H1 (cell line): Measurements from ENCODE around the gene AANAT. TPM values are rescaled to one million over a fixed set of nuclear protein-coding genes. Genes with fewer than 3 reads are reported as not detected.

ENCODE experiments used
- CTCF ChIA-PET: fragments of 300-600 bp; sonication (Branson Sonifier 250); formaldehyde crosslinking; loops from one replicate; lab custom pipeline; 2021; ENCODE audit not compliant: partially characterized antibody; lab: Charles Lee
- POLR2A ChIA-PET: fragments of 300-600 bp; sonication (Branson Sonifier 250); formaldehyde crosslinking; loops from one replicate; lab custom pipeline; 2021; ENCODE audit warnings: inconsistent platforms; ENCODE audit not compliant: partially characterized antibody; lab: Charles Lee
- DNase-seq, 2 experiments: peaks; one replicate each; pipeline versions ENCODE4 v3.0.0 to v3.0.0-alpha.2; 2010 to 2022; ENCODE audit warnings: low spot score in 2 of 2, low read depth in 1 of 2, mixed read lengths in 1 of 2
- FAIRE-seq: peaks from 2 replicates; lab custom pipeline; 2011; peaks lifted over from hg19 to GRCh38; lab: Jason Lieb, UNC
- H2AFZ ChIP-seq: 2 replicates; pipeline ENCODE4 v1.8.1; 2012; ENCODE audit warnings: low read length, inconsistent platforms
- H2AK5ac ChIP-seq: 2 replicates; pipeline ENCODE4 v1.6.1; 2013; ENCODE audit warnings: low read depth, low read length
- H2BK120ac ChIP-seq: replicated peaks from 2 replicates; pipeline ENCODE3; 2013; ENCODE audit warnings: low read depth, low read length, inconsistent platforms
- H2BK12ac ChIP-seq: 2 replicates; pipeline ENCODE4 v1.6.1; 2013; ENCODE audit warnings: low read depth, low read length
- H2BK15ac ChIP-seq: 2 replicates; pipeline ENCODE4 v1.6.1; 2013; ENCODE audit warnings: low read length
- H2BK20ac ChIP-seq: 2 replicates; pipeline ENCODE4 v1.6.1; 2013; ENCODE audit warnings: low read length
- H2BK5ac ChIP-seq: 2 replicates; pipeline ENCODE4 v1.6.1; 2013; ENCODE audit warnings: low read depth, low read length
- H3K14ac ChIP-seq: 2 replicates; pipeline ENCODE4 v1.6.1; 2013; ENCODE audit warnings: inconsistent platforms; ENCODE audit not compliant: insufficient read length
- H3K18ac ChIP-seq: 2 replicates; pipeline ENCODE4 v1.6.1; 2013; ENCODE audit warnings: low read length; ENCODE audit errors: extremely low read depth
- H3K23ac ChIP-seq: 2 replicates; pipeline ENCODE4 v1.6.1; 2013; ENCODE audit warnings: inconsistent platforms; ENCODE audit not compliant: insufficient read length
- H3K23me2 ChIP-seq: 2 replicates; pipeline ENCODE4 v1.6.1; 2013; ENCODE audit warnings: low read depth, low read length
- H3K27ac ChIP-seq: 2 replicates; pipeline ENCODE4 v1.6.1; 2011; ENCODE audit warnings: low read depth, low read length, inconsistent platforms
- H3K27me3 ChIP-seq, 4 experiments: replicated peaks in 1 of 4; 1 replicate in 1 of 4; 2 replicates in 3 of 4; pipeline versions ENCODE4 v1.6.1 to v1.8.1; 2011 to 2013; ENCODE audit warnings: low read length in 3 of 4, mild to moderate bottlenecking in 3 of 4, inconsistent platforms in 2 of 4, mixed read lengths in 2 of 4, moderate library complexity in 1 of 4; ENCODE audit not compliant: control insufficient read depth in 3 of 4, insufficient read depth in 3 of 4; ENCODE audit errors: extremely low read depth in 1 of 4
- H3K36me3 ChIP-seq, 4 experiments: 2 replicates each; pipeline versions ENCODE4 v1.6.1 to v1.8.1; 2011 to 2013; ENCODE audit warnings: mild to moderate bottlenecking in 4 of 4, low read length in 3 of 4, moderate library complexity in 2 of 4, control low read depth in 1 of 4, inconsistent platforms in 1 of 4; ENCODE audit not compliant: insufficient read depth in 4 of 4, control insufficient read depth in 2 of 4
- H3K4ac ChIP-seq: replicated peaks from 2 replicates; pipeline ENCODE3; 2013; ENCODE audit warnings: low read length, low read depth, mixed read lengths, inconsistent platforms; ENCODE audit not compliant: insufficient read length
- H3K4me1 ChIP-seq, 4 experiments: replicated peaks in 1 of 4; 1 replicate in 1 of 4; 2 replicates in 3 of 4; pipeline versions ENCODE4 v1.6.1 to v1.8.1; 2011 to 2013; ENCODE audit warnings: low read length in 3 of 4, inconsistent platforms in 2 of 4, mixed read lengths in 1 of 4; ENCODE audit not compliant: insufficient read depth in 4 of 4, control insufficient read depth in 3 of 4
- H3K4me2 ChIP-seq, 2 experiments: 2 replicates each; pipeline versions ENCODE4 v1.6.1 to v1.8.1; 2011 to 2013; ENCODE audit warnings: low read depth in 2 of 2, low read length in 2 of 2, control low read depth in 1 of 2, inconsistent platforms in 1 of 2, mild to moderate bottlenecking in 1 of 2; ENCODE audit not compliant: insufficient read depth in 1 of 2
- H3K4me3 ChIP-seq, 4 experiments: fragments of 200-600, 300-600 bp in 1 of 4; sonication (generic), shearing (Covaris generic), sonication (Bioruptor Twin) in 1 of 4; 2 replicates each; pipeline versions ENCODE4 v1.5.1 to v1.8.1; 2011 to 2016; ENCODE audit warnings: low read length in 4 of 4, low read depth in 3 of 4, control low read depth in 2 of 4, inconsistent platforms in 2 of 4, mild to moderate bottlenecking in 2 of 4, mixed read lengths in 1 of 4, moderate library complexity in 1 of 4; ENCODE audit not compliant: insufficient read depth in 2 of 4; ENCODE audit errors: extremely low read depth in 1 of 4
- H3K56ac ChIP-seq: replicated peaks from 2 replicates; pipeline ENCODE3; 2013; ENCODE audit warnings: low read depth, mild to moderate bottlenecking, mixed read lengths, low read length, inconsistent platforms; ENCODE audit not compliant: insufficient read length
- H3K79me1 ChIP-seq: 2 replicates; pipeline ENCODE4 v1.6.1; 2013; ENCODE audit warnings: low read depth, low read length, control low read depth
- H3K79me2 ChIP-seq, 2 experiments: 2 replicates each; pipeline versions ENCODE4 v1.6.1 to v1.8.1; 2012 to 2013; ENCODE audit warnings: low read length in 2 of 2, mild to moderate bottlenecking in 2 of 2, inconsistent platforms in 1 of 2; ENCODE audit not compliant: insufficient read depth in 2 of 2, control insufficient read depth in 1 of 2
- H3K9ac ChIP-seq, 4 experiments: replicated peaks in 1 of 4; 1 replicate in 1 of 4; 2 replicates in 3 of 4; pipeline versions ENCODE4 v1.6.1 to v1.8.1; 2011 to 2013; ENCODE audit warnings: low read depth in 3 of 4, low read length in 3 of 4, control low read depth in 2 of 4, mild to moderate bottlenecking in 2 of 4, moderate library complexity in 2 of 4, inconsistent platforms in 1 of 4; ENCODE audit errors: extremely low read depth in 1 of 4
- H3K9me3 ChIP-seq, 2 experiments: 2 replicates each; pipeline versions ENCODE4 v1.6.1 to v1.8.1; 2012 to 2013; ENCODE audit warnings: mild to moderate bottlenecking in 2 of 2, moderate library complexity in 2 of 2, control low read depth in 1 of 2, inconsistent platforms in 1 of 2, low read depth in 1 of 2, low read length in 1 of 2, mixed read lengths in 1 of 2; ENCODE audit not compliant: insufficient read depth in 2 of 2
- H4K20me1 ChIP-seq, 2 experiments: replicated peaks in 1 of 2; 2 replicates each; pipeline versions ENCODE3 to v1.8.1; 2011 to 2013; ENCODE audit warnings: inconsistent platforms in 2 of 2, low read length in 2 of 2, mild to moderate bottlenecking in 1 of 2; ENCODE audit not compliant: insufficient read depth in 2 of 2, control insufficient read depth in 1 of 2
- H4K5ac ChIP-seq: 2 replicates; pipeline ENCODE4 v1.6.1; 2013; ENCODE audit warnings: low read length, low read depth, mixed read lengths, inconsistent platforms; ENCODE audit not compliant: insufficient read length
- H4K8ac ChIP-seq: 2 replicates; pipeline ENCODE4 v1.8.0; 2013; ENCODE audit warnings: mild to moderate bottlenecking, moderate library complexity, low read length, inconsistent platforms; ENCODE audit not compliant: insufficient read depth; ENCODE audit errors: extremely low read depth
- H4K91ac ChIP-seq: replicated peaks from 2 replicates; pipeline ENCODE3; 2013; ENCODE audit warnings: low read length, mixed read lengths, inconsistent platforms; ENCODE audit not compliant: insufficient read length
- CEBPB ChIP-seq: IDR thresholded peaks from 2 replicates; pipeline ENCODE4 v1.6.1; 2012; ENCODE audit warnings: low read depth, low read length
- CHD1 ChIP-seq: IDR thresholded peaks from 2 replicates; pipeline ENCODE4 v1.6.1; 2012; ENCODE audit warnings: low read depth, low read length, improper control_type of control experiment
- CHD2 ChIP-seq: IDR thresholded peaks from 2 replicates; pipeline ENCODE4 v1.6.1; 2012; ENCODE audit warnings: low read length, improper control_type of control experiment
- CTCF ChIP-seq, 3 experiments: IDR thresholded peaks; 1 replicate in 2 of 3; 2 replicates in 1 of 3; pipeline versions ENCODE4 v1.5.1 to v1.6.1; 2011; ENCODE audit warnings: low read length in 3 of 3, mild to moderate bottlenecking in 3 of 3, inconsistent platforms in 2 of 3, low read depth in 1 of 3, moderate library complexity in 1 of 3; ENCODE audit not compliant: insufficient read depth in 1 of 3; ENCODE audit errors: control extremely low read depth in 1 of 3
- JUN ChIP-seq: IDR thresholded peaks from 2 replicates; pipeline ENCODE4 v1.6.1; 2011; ENCODE audit warnings: low read depth, mild to moderate bottlenecking, improper control_type of control experiment, low read length
- KDM4A ChIP-seq: IDR thresholded peaks from one replicate; pipeline ENCODE4 v1.7.1; 2012; ENCODE audit warnings: low read depth, mild to moderate bottlenecking, moderate library complexity, low read length, inconsistent platforms; ENCODE audit not compliant: severe bottlenecking
- POLR2AphosphoS5 ChIP-seq: IDR thresholded peaks from 2 replicates; pipeline ENCODE4 v1.6.1; 2011; ENCODE audit warnings: low read depth, low read length
- RBBP5 ChIP-seq: IDR thresholded peaks from 2 replicates; pipeline ENCODE4 v1.7.1; 2012; ENCODE audit warnings: low read depth, mild to moderate bottlenecking, inconsistent platforms, low read length, moderate library complexity, borderline replicate concordance
- SP1 ChIP-seq: IDR thresholded peaks from 2 replicates; pipeline ENCODE4 v1.6.1; 2011; ENCODE audit warnings: low read depth, low read length
- SP2 ChIP-seq: IDR thresholded peaks from 2 replicates; pipeline ENCODE4 v1.6.1; 2012; ENCODE audit warnings: mild to moderate bottlenecking, low read length, inconsistent platforms
- TAF7 ChIP-seq: optimal IDR thresholded peaks from 2 replicates; pipeline ENCODE3; 2011; ENCODE audit warnings: low read depth, mild to moderate bottlenecking, inconsistent platforms, low read length, moderate library complexity, borderline replicate concordance
- TBP ChIP-seq: IDR thresholded peaks from 2 replicates; pipeline ENCODE4 v1.6.1; 2011; ENCODE audit warnings: low read depth, low read length, improper control_type of control experiment
- YY1 ChIP-seq: IDR thresholded peaks from 2 replicates; pipeline ENCODE4 v1.6.1; 2011; ENCODE audit warnings: low read depth, mild to moderate bottlenecking, low read length
- ZNF274 ChIP-seq: IDR thresholded peaks from 2 replicates; pipeline ENCODE4 v1.7.0; 2012; ENCODE audit warnings: low read length, borderline replicate concordance; ENCODE audit errors: extremely low read depth
- WGBS, 2 experiments: shearing (Covaris generic) in 1 of 2; methylation state at CpG; one replicate each; pipeline versions ENCODE4 v1.1.6 to v1.1.7; 2013 to 2015; ENCODE audit warnings: low lambda C conversion rate in 2 of 2, mixed read lengths in 2 of 2, inconsistent platforms in 1 of 2, low coverage in 1 of 2, missing lambda C conversion rate in 1 of 2; ENCODE audit not compliant: insufficient replicate concordance in 2 of 2, insufficient coverage in 1 of 2, insufficient read length in 1 of 2; ENCODE audit errors: extremely low coverage in 1 of 2, missing lambda C conversion rate in 1 of 2; 5-methylcytosine and 5-hydroxymethylcytosine counted together
- polyA plus RNA-seq, 7 experiments: library from polyadenylated mRNA; depleted of rRNA in 3 of 7; stranded (reverse) in 5 of 7; unstranded in 2 of 7; fragments of >200 nt in 5 of 7; fragments of 200-250 nt in 2 of 7; gene quantifications; 1 replicate in 5 of 7; 2 replicates in 1 of 7; 4 replicates in 1 of 7; pipeline versions ENCODE4 v1.2.1 to v1.2.3, GENCODE V29; 2011 to 2013; ENCODE audit warnings: missing spikeins in 2 of 7, mixed read lengths in 2 of 7
- total RNA-seq: library from RNA; stranded (reverse); fragmentation: NEBNext Ultra II Directional; extraction: Animal tissue kit (Norgen Biotek cat#: 25700); gene quantifications from 2 replicates; pipeline ENCODE4 v1.2.1, GENCODE V29; 2021

AANAT gene
- total and polyA plus RNA-seq, 2 of the 8 experiments (the other 6 are each of a cell fraction or from before 2014, with no cell fraction given) = 0.53 TPM; not detected in 1

GRCh38 chr17:76513306-76513692, 45.9 kb downstream of the AANAT start:
- H3K4me2 ChIP-seq = no peak overlapping the region
- H3K4me3 ChIP-seq = no peak overlapping the region
- H3K9ac ChIP-seq = no peak overlapping the region
- H2BK5ac ChIP-seq = no peak overlapping the region
- no peaks in the 10 kb centered on the region; a peak in 1 of 7 replicates for H3K4me1 ChIP-seq
- H2AFZ ChIP-seq = no peak overlapping the region
- no peaks in the 10 kb centered on the region for H3K79me1 ChIP-seq
- FAIRE-seq = no peak
- no peaks in the 10 kb centered on the region for H3K27me3 ChIP-seq
- no peaks in the 10 kb centered on the region for H4K20me1 ChIP-seq
- no peaks in the 10 kb centered on the region for H3K23me2 ChIP-seq
- no peak overlapping the region for H3K18ac ChIP-seq
- H2BK15ac ChIP-seq = no peak overlapping the region
- H4K91ac ChIP-seq = no peak overlapping the region
- WGBS, 2 experiments = 70% methylated on average over 5 of the region's 6 CpGs; no CpG with 5 or more reads in 1 of the 2 experiments
- no peak overlapping the region for H3K27ac ChIP-seq
- no peaks in the 10 kb centered on the region for H3K9me3 ChIP-seq
- ChIA-PET CTCF (interaction anchor here (0.8 to 18.1 kb wide), 9 partner anchors 10 to 390 kb away, joined by 3 to 192 read pairs (median 9); no protein-coding TSS in a partner anchor), POLR2A (no interaction called here)
- no peak overlapping the region for H3K14ac ChIP-seq
- H3K56ac ChIP-seq = no peak overlapping the region
- no peak overlapping the region for H3K4ac ChIP-seq
- no peak overlapping the region for H4K5ac ChIP-seq
- H2AK5ac ChIP-seq = no peak overlapping the region
- H4K8ac ChIP-seq = no peak overlapping the region
- H3K36me3 ChIP-seq = no peaks in the 10 kb centered on the region
- H3K79me2 ChIP-seq = no peaks in the 10 kb centered on the region
- no peak overlapping the region for H2BK12ac ChIP-seq
- no peak for DNase-seq
- no peak overlapping the region for H2BK20ac ChIP-seq
- no peak overlapping the region for H3K23ac ChIP-seq
- no peak overlapping the region for H2BK120ac ChIP-seq
- TF ChIP-seq ZNF274 (no peak), SP1 (no peak), CEBPB (no peak), YY1 (no peak), TAF7 (no peak), POLR2AphosphoS5 (no peak), SP2 (no peak), JUN (no peak), CHD1 (no peak), KDM4A (no peak), TBP (no peak), CTCF (IDR thresholded peaks at IDR 0.05; ENCODE audit: control extremely low read depth in 1 of 3, insufficient read depth in 1 of 3, low read depth in 1 of 3, low read length in 3 of 3) (no peak), RBBP5 (no peak), CHD2 (no peak)
